Liver (tissue), 9 donors: ENCODE data around the gene CFAP69. TPM values are rescaled to one million over a fixed set of nuclear protein-coding genes. Genes with fewer than 3 reads are reported as not detected.

Source experiments
- DNase-seq: peaks from one replicate; pipeline ENCODE4 v3.0.0-alpha.2; 2017; ENCODE audit warnings: low spot score
- H3K27ac ChIP-seq, 2 donors: one replicate each; pipeline ENCODE4 v1.7.0; 2013; ENCODE audit warnings: inconsistent platforms in 2 of 2, low read length in 2 of 2, control low read depth in 1 of 2, low read depth in 1 of 2, mild to moderate bottlenecking in 1 of 2
- H3K27me3 ChIP-seq, 4 donors: one replicate each; pipeline versions ENCODE4 v1.6.1 to v1.7.0; 2013; ENCODE audit warnings: low read length in 3 of 4, inconsistent platforms in 1 of 4, mild to moderate bottlenecking in 1 of 4, moderate library complexity in 1 of 4; ENCODE audit not compliant: control insufficient read depth in 4 of 4, insufficient read depth in 4 of 4
- H3K36me3 ChIP-seq, 4 donors: one replicate each; pipeline versions ENCODE4 v1.6.1 to v1.7.0; 2013; ENCODE audit warnings: low read length in 3 of 4, mild to moderate bottlenecking in 3 of 4, low read depth in 1 of 4, moderate library complexity in 1 of 4; ENCODE audit not compliant: control insufficient read depth in 4 of 4, insufficient read depth in 3 of 4
- H3K4me1 ChIP-seq, 4 donors: one replicate each; pipeline versions ENCODE4 v1.6.1 to v1.7.0; 2013; ENCODE audit warnings: low read length in 3 of 4, mild to moderate bottlenecking in 3 of 4, moderate library complexity in 1 of 4; ENCODE audit not compliant: control insufficient read depth in 4 of 4, insufficient read depth in 4 of 4
- H3K4me3 ChIP-seq, 3 donors: one replicate each; pipeline versions ENCODE4 v1.6.1 to v1.7.0; 2013; ENCODE audit warnings: low read length in 3 of 3, control low read depth in 1 of 3, low read depth in 1 of 3, mild to moderate bottlenecking in 1 of 3
- H3K9ac ChIP-seq, 2 donors: one replicate each; pipeline ENCODE4 v1.7.0; 2013; ENCODE audit warnings: low read length in 2 of 2, mild to moderate bottlenecking in 2 of 2, moderate library complexity in 2 of 2, control low read depth in 1 of 2, low read depth in 1 of 2
- H3K9me3 ChIP-seq, 4 donors: one replicate each; pipeline versions ENCODE4 v1.6.1 to v1.7.0; 2013; ENCODE audit warnings: low read length in 3 of 4; ENCODE audit not compliant: control insufficient read depth in 4 of 4
- EGR1 ChIP-seq, 2 donors: IDR thresholded peaks; 2 replicates each; pipeline ENCODE4 v1.6.1; 2016 to 2018; ENCODE audit warnings: antibody characterized with exemption in 2 of 2, low read depth in 2 of 2
- FOXA1 ChIP-seq: IDR thresholded peaks from 2 replicates; pipeline ENCODE4 v1.6.1; 2016; ENCODE audit warnings: antibody characterized with exemption
- FOXA2 ChIP-seq: IDR thresholded peaks from 2 replicates; pipeline ENCODE4 v1.6.1; 2016; ENCODE audit warnings: antibody characterized with exemption
- GABPA ChIP-seq, 2 donors: IDR thresholded peaks in 1 of 2; conservative IDR thresholded peaks in 1 of 2; 2 replicates each; pipeline ENCODE4 v1.6.1; 2016; ENCODE audit warnings: antibody characterized with exemption in 2 of 2, mild to moderate bottlenecking in 1 of 2, moderate library complexity in 1 of 2
- HNF4A ChIP-seq, 2 donors: conservative IDR thresholded peaks; 2 replicates each; pipeline ENCODE4 v1.6.1; 2016; ENCODE audit warnings: antibody characterized with exemption in 2 of 2, mild to moderate bottlenecking in 2 of 2
- HNF4G ChIP-seq: IDR thresholded peaks from 2 replicates; pipeline ENCODE4 v1.6.1; 2016; ENCODE audit warnings: antibody characterized with exemption
- JUND ChIP-seq, 2 donors: IDR thresholded peaks; 2 replicates each; pipeline ENCODE4 v1.6.1; 2016; ENCODE audit warnings: antibody characterized with exemption in 2 of 2
- NR2F2 ChIP-seq: IDR thresholded peaks from 2 replicates; pipeline ENCODE4 v1.6.1; 2016; ENCODE audit warnings: antibody characterized with exemption
- RAD21 ChIP-seq, 2 donors: IDR thresholded peaks; 2 replicates each; pipeline ENCODE4 v1.6.1; 2016; ENCODE audit warnings: antibody characterized with exemption in 2 of 2, mild to moderate bottlenecking in 2 of 2
- RXRA ChIP-seq, 2 donors: IDR thresholded peaks; 2 replicates each; pipeline ENCODE4 v1.6.1; 2017 to 2018; ENCODE audit warnings: antibody characterized with exemption in 2 of 2, mild to moderate bottlenecking in 1 of 2
- SP1 ChIP-seq: IDR thresholded peaks from 2 replicates; pipeline ENCODE4 v1.6.1; 2018; ENCODE audit warnings: antibody characterized with exemption, mild to moderate bottlenecking
- TAF1 ChIP-seq: conservative IDR thresholded peaks from 2 replicates; pipeline ENCODE4 v1.6.1; 2016; ENCODE audit warnings: antibody characterized with exemption, mild to moderate bottlenecking
- YY1 ChIP-seq: IDR thresholded peaks from 2 replicates; pipeline ENCODE4 v1.6.1; 2016; ENCODE audit warnings: antibody characterized with exemption, mild to moderate bottlenecking
- WGBS: extraction: QIAGEN DNeasy Blood & Tissue Kit; methylation state at CpG from one replicate; pipeline ENCODE4 v1.1.7; 2013; 5-methylcytosine and 5-hydroxymethylcytosine counted together
- polyA plus RNA-seq, 2 donors: library from polyadenylated mRNA; stranded (reverse) in 1 of 2; unstranded in 1 of 2; fragments of 200-250 nt in 1 of 2; fragments of >200 nt in 1 of 2; fragmentation: Nextera tagmentation in 1 of 2; extraction: Ambion mirVana in 1 of 2; gene quantifications; one replicate each; pipeline versions ENCODE4 v1.2.1 to v1.2.3, GENCODE V29; 2013 to 2015
- total RNA-seq, 2 donors: library from RNA; depleted of rRNA; stranded (reverse); fragments of >200 nt; gene quantifications; one replicate each; pipeline ENCODE4 v1.2.3, GENCODE V29; 2014
- TF ChIP-seq, protein P1 (sequence below): IDR thresholded peaks from 2 replicates; pipeline ENCODE4 v1.6.1; 2016; ENCODE audit warnings: antibody characterized with exemption
- TF ChIP-seq, protein P2 (sequence below): IDR thresholded peaks from 2 replicates; pipeline ENCODE4 v1.6.1; 2016; ENCODE audit warnings: antibody characterized with exemption
- TF ChIP-seq, protein P3 (sequence below): fragments of 150-350 bp; IDR thresholded peaks from 2 replicates; pipeline ENCODE4 v1.5.1; 2017; ENCODE audit warnings: improper control_type of control experiment, low read depth, low read length; ENCODE audit not compliant: missing input control
- TF ChIP-seq, protein P4 (sequence below): IDR thresholded peaks from 2 replicates; pipeline ENCODE4 v1.6.1; 2016; ENCODE audit warnings: antibody characterized with exemption, mild to moderate bottlenecking
- TF ChIP-seq, protein P5 (sequence below): IDR thresholded peaks from 2 replicates; pipeline ENCODE4 v1.6.1; 2016; ENCODE audit warnings: antibody characterized with exemption
- donor health status: healthy.
- donor health status: healthy.
- donor health status: healthy.
- donor health status: healthy.
- donor health status: healthy.

Gene CFAP69
- total and polyA plus RNA-seq, 4 donors, result 1.2 to 11.7 (median 4.1) TPM

DNA sequence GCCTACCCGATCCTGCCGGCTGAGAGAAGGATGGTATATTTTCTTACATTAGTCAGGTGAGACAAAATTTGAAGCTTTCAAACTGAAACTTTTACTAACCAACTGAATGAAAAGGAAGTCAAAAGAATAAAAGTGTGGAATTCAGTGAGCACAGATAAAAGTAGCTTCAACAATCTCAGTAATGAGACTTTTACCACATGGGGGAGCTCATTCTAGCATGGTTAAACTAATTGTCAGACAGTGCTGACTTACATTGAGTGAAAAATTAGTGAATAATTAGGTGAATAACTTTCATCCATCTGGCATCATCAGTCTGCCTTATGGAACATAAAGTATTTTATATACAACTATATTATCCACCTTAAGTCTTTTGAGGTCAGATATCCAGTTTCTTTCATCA lies 67.8 kb downstream of the CFAP69 start:
- H3K4me1 ChIP-seq, result peaks cover 0 to 6% (median 2%) of the 10 kb centered on the region in 4 donors
- peaks cover 0 to 3% (median 0%) of the 10 kb centered on the region in 4 donors for H3K36me3 ChIP-seq
- H3K27me3 ChIP-seq, result peaks cover 0 to 3% (median under 1%) of the 10 kb centered on the region in 4 donors
- no peak overlapping the region for H3K4me3 ChIP-seq
- DNase-seq, result no peak
- no peak for TF ChIP-seq HNF4A (conservative IDR thresholded peaks at IDR 0.05)
- no peak for TF ChIP-seq HNF4G
- TF ChIP-seq FOXA1, result no peak
- peak; percentile 50 to 62 for TF ChIP-seq RAD21 (IDR thresholded peaks at IDR 0.05)
- TF ChIP-seq, protein P1, sequence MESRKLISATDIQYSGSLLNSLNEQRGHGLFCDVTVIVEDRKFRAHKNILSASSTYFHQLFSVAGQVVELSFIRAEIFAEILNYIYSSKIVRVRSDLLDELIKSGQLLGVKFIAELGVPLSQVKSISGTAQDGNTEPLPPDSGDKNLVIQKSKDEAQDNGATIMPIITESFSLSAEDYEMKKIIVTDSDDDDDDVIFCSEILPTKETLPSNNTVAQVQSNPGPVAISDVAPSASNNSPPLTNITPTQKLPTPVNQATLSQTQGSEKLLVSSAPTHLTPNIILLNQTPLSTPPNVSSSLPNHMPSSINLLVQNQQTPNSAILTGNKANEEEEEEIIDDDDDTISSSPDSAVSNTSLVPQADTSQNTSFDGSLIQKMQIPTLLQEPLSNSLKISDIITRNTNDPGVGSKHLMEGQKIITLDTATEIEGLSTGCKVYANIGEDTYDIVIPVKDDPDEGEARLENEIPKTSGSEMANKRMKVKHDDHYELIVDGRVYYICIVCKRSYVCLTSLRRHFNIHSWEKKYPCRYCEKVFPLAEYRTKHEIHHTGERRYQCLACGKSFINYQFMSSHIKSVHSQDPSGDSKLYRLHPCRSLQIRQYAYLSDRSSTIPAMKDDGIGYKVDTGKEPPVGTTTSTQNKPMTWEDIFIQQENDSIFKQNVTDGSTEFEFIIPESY, result no peak
- TF ChIP-seq GABPA (IDR thresholded peaks at IDR 0.05 in 1 of 2, conservative IDR thresholded peaks at IDR 0.05 in 1 of 2), result no peak
- no peak for TF ChIP-seq YY1
- TF ChIP-seq, protein P2, sequence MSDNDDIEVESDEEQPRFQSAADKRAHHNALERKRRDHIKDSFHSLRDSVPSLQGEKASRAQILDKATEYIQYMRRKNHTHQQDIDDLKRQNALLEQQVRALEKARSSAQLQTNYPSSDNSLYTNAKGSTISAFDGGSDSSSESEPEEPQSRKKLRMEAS, result no peak
- 94% methylated on average over 2 of the region's 2 CpGs for WGBS
- no peak overlapping the region for H3K27ac ChIP-seq
- H3K9ac ChIP-seq, result no peak overlapping the region
- H3K9me3 ChIP-seq, result no peaks in the 10 kb centered on the region

DNA sequence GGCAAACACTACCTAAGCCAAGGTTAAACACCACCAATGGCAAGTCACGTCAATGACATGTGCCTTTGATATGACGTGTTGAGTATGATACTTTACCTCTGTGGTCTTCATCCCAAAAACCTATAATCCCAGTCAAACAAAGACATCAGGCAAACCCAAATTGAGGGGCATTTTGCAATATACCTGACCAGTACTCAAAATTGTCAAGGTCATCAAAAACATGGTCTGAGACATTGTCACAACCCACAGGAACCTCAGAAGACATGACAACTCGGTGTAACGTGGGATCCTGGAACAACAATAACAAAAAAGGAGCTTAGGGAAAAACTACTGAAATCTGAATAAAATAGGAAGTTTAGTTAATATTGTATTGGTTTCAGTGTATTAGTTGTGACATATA lies 68.9 kb downstream of the CFAP69 start:
- H3K4me1 ChIP-seq, result peaks cover 0 to 6% (median 2%) of the 10 kb centered on the region in 4 donors
- H3K4me3 ChIP-seq, result no peak overlapping the region
- DNase-seq, result no peak
- TF ChIP-seq, protein P3, sequence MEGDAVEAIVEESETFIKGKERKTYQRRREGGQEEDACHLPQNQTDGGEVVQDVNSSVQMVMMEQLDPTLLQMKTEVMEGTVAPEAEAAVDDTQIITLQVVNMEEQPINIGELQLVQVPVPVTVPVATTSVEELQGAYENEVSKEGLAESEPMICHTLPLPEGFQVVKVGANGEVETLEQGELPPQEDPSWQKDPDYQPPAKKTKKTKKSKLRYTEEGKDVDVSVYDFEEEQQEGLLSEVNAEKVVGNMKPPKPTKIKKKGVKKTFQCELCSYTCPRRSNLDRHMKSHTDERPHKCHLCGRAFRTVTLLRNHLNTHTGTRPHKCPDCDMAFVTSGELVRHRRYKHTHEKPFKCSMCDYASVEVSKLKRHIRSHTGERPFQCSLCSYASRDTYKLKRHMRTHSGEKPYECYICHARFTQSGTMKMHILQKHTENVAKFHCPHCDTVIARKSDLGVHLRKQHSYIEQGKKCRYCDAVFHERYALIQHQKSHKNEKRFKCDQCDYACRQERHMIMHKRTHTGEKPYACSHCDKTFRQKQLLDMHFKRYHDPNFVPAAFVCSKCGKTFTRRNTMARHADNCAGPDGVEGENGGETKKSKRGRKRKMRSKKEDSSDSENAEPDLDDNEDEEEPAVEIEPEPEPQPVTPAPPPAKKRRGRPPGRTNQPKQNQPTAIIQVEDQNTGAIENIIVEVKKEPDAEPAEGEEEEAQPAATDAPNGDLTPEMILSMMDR, result no peak
- TF ChIP-seq RAD21 (IDR thresholded peaks at IDR 0.05), result no peak
- no peak for TF ChIP-seq RXRA (IDR thresholded peaks at IDR 0.05)
- no peak for TF ChIP-seq YY1
- TF ChIP-seq JUND (IDR thresholded peaks at IDR 0.05), result no peak
- no peak for TF ChIP-seq FOXA1
- TF ChIP-seq, protein P1, result no peak
- no peak for TF ChIP-seq NR2F2
- TF ChIP-seq GABPA (IDR thresholded peaks at IDR 0.05 in 1 of 2, conservative IDR thresholded peaks at IDR 0.05 in 1 of 2), result no peak
- no peak for TF ChIP-seq HNF4G
- no peak for TF ChIP-seq HNF4A (conservative IDR thresholded peaks at IDR 0.05)
- no peak for TF ChIP-seq FOXA2
- TF ChIP-seq, protein P4, sequence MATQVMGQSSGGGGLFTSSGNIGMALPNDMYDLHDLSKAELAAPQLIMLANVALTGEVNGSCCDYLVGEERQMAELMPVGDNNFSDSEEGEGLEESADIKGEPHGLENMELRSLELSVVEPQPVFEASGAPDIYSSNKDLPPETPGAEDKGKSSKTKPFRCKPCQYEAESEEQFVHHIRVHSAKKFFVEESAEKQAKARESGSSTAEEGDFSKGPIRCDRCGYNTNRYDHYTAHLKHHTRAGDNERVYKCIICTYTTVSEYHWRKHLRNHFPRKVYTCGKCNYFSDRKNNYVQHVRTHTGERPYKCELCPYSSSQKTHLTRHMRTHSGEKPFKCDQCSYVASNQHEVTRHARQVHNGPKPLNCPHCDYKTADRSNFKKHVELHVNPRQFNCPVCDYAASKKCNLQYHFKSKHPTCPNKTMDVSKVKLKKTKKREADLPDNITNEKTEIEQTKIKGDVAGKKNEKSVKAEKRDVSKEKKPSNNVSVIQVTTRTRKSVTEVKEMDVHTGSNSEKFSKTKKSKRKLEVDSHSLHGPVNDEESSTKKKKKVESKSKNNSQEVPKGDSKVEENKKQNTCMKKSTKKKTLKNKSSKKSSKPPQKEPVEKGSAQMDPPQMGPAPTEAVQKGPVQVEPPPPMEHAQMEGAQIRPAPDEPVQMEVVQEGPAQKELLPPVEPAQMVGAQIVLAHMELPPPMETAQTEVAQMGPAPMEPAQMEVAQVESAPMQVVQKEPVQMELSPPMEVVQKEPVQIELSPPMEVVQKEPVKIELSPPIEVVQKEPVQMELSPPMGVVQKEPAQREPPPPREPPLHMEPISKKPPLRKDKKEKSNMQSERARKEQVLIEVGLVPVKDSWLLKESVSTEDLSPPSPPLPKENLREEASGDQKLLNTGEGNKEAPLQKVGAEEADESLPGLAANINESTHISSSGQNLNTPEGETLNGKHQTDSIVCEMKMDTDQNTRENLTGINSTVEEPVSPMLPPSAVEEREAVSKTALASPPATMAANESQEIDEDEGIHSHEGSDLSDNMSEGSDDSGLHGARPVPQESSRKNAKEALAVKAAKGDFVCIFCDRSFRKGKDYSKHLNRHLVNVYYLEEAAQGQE, result no peak
- TF ChIP-seq EGR1 (IDR thresholded peaks at IDR 0.05; ENCODE audit: low read depth in 2 of 2), result no peak
- TF ChIP-seq, protein P2, result no peak
- TF ChIP-seq SP1, result no peak
- TF ChIP-seq, protein P5, sequence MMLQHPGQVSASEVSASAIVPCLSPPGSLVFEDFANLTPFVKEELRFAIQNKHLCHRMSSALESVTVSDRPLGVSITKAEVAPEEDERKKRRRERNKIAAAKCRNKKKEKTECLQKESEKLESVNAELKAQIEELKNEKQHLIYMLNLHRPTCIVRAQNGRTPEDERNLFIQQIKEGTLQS, result no peak
- TF ChIP-seq TAF1, result no peak
- no peak overlapping the region for H3K27ac ChIP-seq
- H3K36me3 ChIP-seq, result no peaks in the 10 kb centered on the region
- H3K27me3 ChIP-seq, result peaks cover 0 to 5% (median 2%) of the 10 kb centered on the region in 4 donors
- H3K9me3 ChIP-seq, result no peaks in the 10 kb centered on the region
- no peak overlapping the region for H3K9ac ChIP-seq
- WGBS, result 72% methylated on average over 4 of the region's 4 CpGs
